Astrocyte (in vitro differentiated cells and primary cell): Measurements from ENCODE around the gene HCRTR1. TPM values are rescaled to one million over a fixed set of nuclear protein-coding genes. Genes with fewer than 3 reads are reported as not detected.
A peak's percentile ranks its signal among the peaks of the same experiment; 100 is the strongest.

Experiments used
- DNase-seq: peaks from one replicate; pipeline ENCODE4 v3.0.0-alpha.2; 2010; ENCODE audit warnings: low read depth
- FAIRE-seq: peaks from 2 replicates; lab custom pipeline; 2011; peaks lifted over from hg19 to GRCh38; lab: Jason Lieb, UNC
- H2AFZ ChIP-seq: 2 replicates; pipeline ENCODE4 v1.6.0; 2012; ENCODE audit warnings: low read depth, low read length, inconsistent platforms
- H3K27ac ChIP-seq: 2 replicates; pipeline ENCODE4 v1.5.1; 2011; ENCODE audit warnings: low read depth, low read length, inconsistent platforms
- H3K27me3 ChIP-seq: 2 replicates; pipeline ENCODE4 v1.6.0; 2011; ENCODE audit warnings: low read length, inconsistent platforms; ENCODE audit not compliant: insufficient read depth
- H3K36me3 ChIP-seq: 2 replicates; pipeline ENCODE4 v1.5.1; 2011; ENCODE audit warnings: low read length, inconsistent platforms; ENCODE audit not compliant: insufficient read depth
- H3K4me1 ChIP-seq: 2 replicates; pipeline ENCODE4 v1.5.1; 2011; ENCODE audit warnings: low read length, inconsistent platforms; ENCODE audit not compliant: insufficient read depth
- H3K4me2 ChIP-seq: 2 replicates; pipeline ENCODE4 v1.6.0; 2012; ENCODE audit warnings: low read length, inconsistent platforms
- H3K4me3 ChIP-seq: 2 replicates; pipeline ENCODE4 v1.5.1; 2011; ENCODE audit warnings: low read depth, mild to moderate bottlenecking, low read length, inconsistent platforms; ENCODE audit not compliant: insufficient read depth
- H3K79me2 ChIP-seq: 2 replicates; pipeline ENCODE4 v1.6.0; 2012; ENCODE audit warnings: mild to moderate bottlenecking, low read length, inconsistent platforms; ENCODE audit not compliant: insufficient read depth
- H3K9ac ChIP-seq: 2 replicates; pipeline ENCODE4 v1.6.0; 2012; ENCODE audit warnings: mild to moderate bottlenecking, low read length, inconsistent platforms
- H3K9me3 ChIP-seq: 2 replicates; pipeline ENCODE4 v1.5.1; 2012; ENCODE audit warnings: low read depth, mild to moderate bottlenecking, low read length, inconsistent platforms; ENCODE audit not compliant: insufficient read depth
- H4K20me1 ChIP-seq: 2 replicates; pipeline ENCODE4 v1.6.0; 2012; ENCODE audit warnings: low read length, inconsistent platforms; ENCODE audit not compliant: insufficient read depth
- H3K27ac Mint-ChIP-seq: one replicate; pipeline ENCODE4 v1.8.0; 2021; ENCODE audit warnings: mild to moderate bottlenecking, mixed read lengths; ENCODE audit not compliant: unreplicated experiment
- H3K27me3 Mint-ChIP-seq: one replicate; pipeline ENCODE4 v1.8.0; 2021; ENCODE audit warnings: low read depth, mixed read lengths; ENCODE audit not compliant: unreplicated experiment
- H3K36me3 Mint-ChIP-seq: one replicate; pipeline ENCODE4 v1.8.0; 2021; ENCODE audit warnings: low read depth, mixed read lengths; ENCODE audit not compliant: unreplicated experiment
- H3K4me1 Mint-ChIP-seq: one replicate; pipeline ENCODE4 v1.8.0; 2021; ENCODE audit warnings: low read depth, mixed read lengths; ENCODE audit not compliant: unreplicated experiment
- H3K4me3 Mint-ChIP-seq: one replicate; pipeline ENCODE4 v1.8.0; 2021; ENCODE audit warnings: mild to moderate bottlenecking, moderate library complexity, mixed read lengths; ENCODE audit not compliant: unreplicated experiment
- H3K9me3 Mint-ChIP-seq: one replicate; pipeline ENCODE4 v1.8.0; 2021; ENCODE audit warnings: mild to moderate bottlenecking, mixed read lengths; ENCODE audit not compliant: unreplicated experiment
- CTCF ChIP-seq: IDR thresholded peaks from 2 replicates; pipeline ENCODE4 v1.5.1; 2011; ENCODE audit warnings: low read depth, mild to moderate bottlenecking, inconsistent platforms, low read length, moderate library complexity; ENCODE audit not compliant: insufficient read depth
- EZH2 ChIP-seq: IDR thresholded peaks from 2 replicates; pipeline ENCODE4 v1.6.1; 2012; ENCODE audit warnings: mild to moderate bottlenecking, low read length, inconsistent platforms; ENCODE audit not compliant: insufficient read depth
- total RNA-seq: library from RNA; stranded (reverse); gene quantifications from 2 replicates; pipeline ENCODE4 v1.2.1, GENCODE V29; 2021

HCRTR1 gene
- total RNA-seq, 1 donor from 2014 or later, result not detected

GRCh38 chr1:31587720-31588423 is 29.6 kb upstream of the HCRTR1 start:
- Histone ChIP-seq H3K4me2 (no peak overlapping the region), H3K36me3 (no peaks in the 10 kb centered on the region), H3K79me2 (no peaks in the 10 kb centered on the region), H3K27me3 (no peaks in the 10 kb centered on the region), H3K9ac (no peak overlapping the region), H3K9me3 (no peaks in the 10 kb centered on the region), H3K4me3 (no peak overlapping the region), H3K4me1 (peaks cover 23% of the 10 kb centered on the region), H3K27ac (no peak overlapping the region), H2AFZ (no peak overlapping the region), H4K20me1 (no peaks in the 10 kb centered on the region)
- no peak for TF ChIP-seq EZH2
- TF ChIP-seq CTCF, result peak; percentile 22
- peaks cover 28% of the 10 kb centered on the region for H3K27me3 Mint-ChIP-seq
- no peaks in the 10 kb centered on the region for H3K9me3 Mint-ChIP-seq
- no peak overlapping the region for H3K4me3 Mint-ChIP-seq
- peaks cover 9% of the 10 kb centered on the region for H3K4me1 Mint-ChIP-seq
- H3K36me3 Mint-ChIP-seq, result peaks cover 3% of the 10 kb centered on the region
- no peak overlapping the region for H3K27ac Mint-ChIP-seq
- DNase-seq (no peak), FAIRE-seq (no peak)

GRCh38 chr1:31588751-31589515 is 28.6 kb upstream of the HCRTR1 start:
- Histone ChIP-seq H3K27ac (no peak overlapping the region), H3K4me3 (peak overlapping the region; percentile 17), H4K20me1 (no peaks in the 10 kb centered on the region), H3K27me3 (no peaks in the 10 kb centered on the region), H3K4me2 (peak overlapping the region; percentile 79), H3K36me3 (no peaks in the 10 kb centered on the region), H2AFZ (peak overlapping the region; percentile 62), H3K79me2 (no peaks in the 10 kb centered on the region), H3K4me1 (peaks cover 19% of the 10 kb centered on the region), H3K9ac (peak overlapping the region; percentile 61), H3K9me3 (no peaks in the 10 kb centered on the region)
- H3K9me3 Mint-ChIP-seq, result no peaks in the 10 kb centered on the region
- peaks cover 9% of the 10 kb centered on the region for H3K4me1 Mint-ChIP-seq
- peaks cover 21% of the 10 kb centered on the region for H3K27me3 Mint-ChIP-seq
- peaks cover 3% of the 10 kb centered on the region for H3K36me3 Mint-ChIP-seq
- no peak for FAIRE-seq
- no peak overlapping the region for H3K27ac Mint-ChIP-seq
- H3K4me3 Mint-ChIP-seq, result no peak overlapping the region
- TF ChIP-seq EZH2 (no peak), CTCF (no peak)
- DNase-seq, result no peak
